Liver (tissue), 3 donors: ENCODE data around the gene UGCG.

Source experiments
- FOXA1 ChIP-seq: IDR thresholded peaks from 2 replicates; pipeline ENCODE4 v1.6.1; 2016; ENCODE audit warnings: antibody characterized with exemption
- NR2F2 ChIP-seq: IDR thresholded peaks from 2 replicates; pipeline ENCODE4 v1.6.1; 2016; ENCODE audit warnings: antibody characterized with exemption
- TF ChIP-seq, protein P1 (sequence below): fragments of 150-350 bp; IDR thresholded peaks from 2 replicates; pipeline ENCODE4 v1.5.1; 2017; ENCODE audit warnings: improper control_type of control experiment, low read depth, low read length; ENCODE audit not compliant: missing input control
- donor health status: healthy.
- donor health status: healthy.

DNA sequence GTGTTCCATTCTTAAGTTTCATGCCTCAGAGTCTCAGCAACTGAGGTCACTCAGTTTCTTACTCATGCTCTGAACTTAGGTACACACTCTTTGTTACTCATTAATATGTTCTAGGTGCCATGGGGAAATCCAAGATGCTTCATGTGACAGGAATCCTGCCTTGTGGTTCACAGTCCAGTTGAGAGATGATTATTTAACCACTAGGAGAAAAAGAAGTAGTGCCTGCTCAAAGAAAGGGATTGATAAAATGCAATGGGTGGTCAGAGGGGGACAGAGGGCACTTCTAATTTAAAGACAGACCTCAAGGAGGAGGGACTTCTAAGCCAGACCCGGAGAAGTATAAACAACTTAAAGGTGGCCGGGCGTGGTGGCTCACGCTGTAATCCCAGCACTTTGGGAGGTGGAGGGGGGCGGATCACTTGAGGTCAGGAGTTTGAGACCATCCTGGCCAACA, 69.0 kb downstream of the UGCG start:
- TF ChIP-seq, protein P1, sequence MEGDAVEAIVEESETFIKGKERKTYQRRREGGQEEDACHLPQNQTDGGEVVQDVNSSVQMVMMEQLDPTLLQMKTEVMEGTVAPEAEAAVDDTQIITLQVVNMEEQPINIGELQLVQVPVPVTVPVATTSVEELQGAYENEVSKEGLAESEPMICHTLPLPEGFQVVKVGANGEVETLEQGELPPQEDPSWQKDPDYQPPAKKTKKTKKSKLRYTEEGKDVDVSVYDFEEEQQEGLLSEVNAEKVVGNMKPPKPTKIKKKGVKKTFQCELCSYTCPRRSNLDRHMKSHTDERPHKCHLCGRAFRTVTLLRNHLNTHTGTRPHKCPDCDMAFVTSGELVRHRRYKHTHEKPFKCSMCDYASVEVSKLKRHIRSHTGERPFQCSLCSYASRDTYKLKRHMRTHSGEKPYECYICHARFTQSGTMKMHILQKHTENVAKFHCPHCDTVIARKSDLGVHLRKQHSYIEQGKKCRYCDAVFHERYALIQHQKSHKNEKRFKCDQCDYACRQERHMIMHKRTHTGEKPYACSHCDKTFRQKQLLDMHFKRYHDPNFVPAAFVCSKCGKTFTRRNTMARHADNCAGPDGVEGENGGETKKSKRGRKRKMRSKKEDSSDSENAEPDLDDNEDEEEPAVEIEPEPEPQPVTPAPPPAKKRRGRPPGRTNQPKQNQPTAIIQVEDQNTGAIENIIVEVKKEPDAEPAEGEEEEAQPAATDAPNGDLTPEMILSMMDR, result no peak
- TF ChIP-seq FOXA1 (no peak), NR2F2 (no peak)
